SK-N-SH (cell line): ENCODE measurements around the gene PPA1. TPM values are rescaled to one million over a fixed set of nuclear protein-coding genes. Genes with fewer than 3 reads are reported as not detected.

Experiments used
- CTCF ChIA-PET: fragments of 300-600, 350-600 bp; formaldehyde crosslinking; extraction: SDS; loops from one replicate; lab custom pipeline; 2021; lab: Yijun Ruan, JAX
- POLR2A ChIA-PET: fragments of 350-600 bp; sonication (Branson Sonifier 250); formaldehyde crosslinking; extraction: SDS; loops from one replicate; lab custom pipeline; 2020; ENCODE audit warnings: antibody characterized with exemption, inconsistent platforms; lab: Yijun Ruan, JAX
- DNase-seq: peaks from one replicate; pipeline ENCODE4 v3.0.0; 2012
- H2AFZ ChIP-seq: fragments of 200-600 bp; sonication (generic); 2 replicates; pipeline ENCODE4 v1.8.1; 2016; ENCODE audit warnings: antibody characterized with exemption, mild to moderate bottlenecking, low read depth
- H3F3A ChIP-seq: fragments of 200-600 bp; sonication (generic); replicated peaks from 2 replicates; pipeline ENCODE3; 2016; ENCODE audit warnings: antibody characterized with exemption, mild to moderate bottlenecking; ENCODE audit not compliant: insufficient read depth
- H3K27ac ChIP-seq, 2 experiments: fragments of 200-500 bp in 1 of 2; fragments of 200-600 bp in 1 of 2; sonication (Bioruptor generic) in 1 of 2; sonication (generic), shearing (Covaris generic) in 1 of 2; 2 replicates each; pipeline versions ENCODE4 v1.5.1 to v1.6.1; 2014 to 2016; ENCODE audit warnings: low read depth in 2 of 2, inconsistent platforms in 1 of 2, low read length in 1 of 2, mild to moderate bottlenecking in 1 of 2, mixed read lengths in 1 of 2
- H3K27me3 ChIP-seq: fragments of 200-600 bp; sonication (generic), shearing (Covaris generic); 2 replicates; pipeline ENCODE4 v1.6.1; 2016; ENCODE audit warnings: mixed run types; ENCODE audit not compliant: insufficient read depth
- H3K36me3 ChIP-seq, 2 experiments: fragments of 200-500 bp in 1 of 2; fragments of 200-600 bp in 1 of 2; sonication (Bioruptor generic) in 1 of 2; sonication (generic) in 1 of 2; replicated peaks in 1 of 2; 2 replicates each; pipeline versions ENCODE3 to v1.5.1; 2014 to 2016; ENCODE audit warnings: low read length in 1 of 2, mild to moderate bottlenecking in 1 of 2; ENCODE audit not compliant: insufficient read depth in 2 of 2, control insufficient read depth in 1 of 2
- H3K4me1 ChIP-seq, 2 experiments: fragments of 200-500 bp in 1 of 2; fragments of 200-600 bp in 1 of 2; sonication (Bioruptor generic) in 1 of 2; sonication (generic), shearing (Covaris generic) in 1 of 2; 2 replicates each; pipeline versions ENCODE4 v1.5.1 to v1.6.1; 2014 to 2016; ENCODE audit warnings: low read depth in 1 of 2, low read length in 1 of 2, mixed run types in 1 of 2; ENCODE audit not compliant: insufficient read depth in 2 of 2, control insufficient read depth in 1 of 2
- H3K4me2 ChIP-seq: fragments of 200-600 bp; sonication (generic), shearing (Covaris generic); 2 replicates; pipeline ENCODE4 v1.6.1; 2017; ENCODE audit warnings: mixed run types
- H3K4me3 ChIP-seq, 2 experiments: fragments of 200-500 bp in 1 of 2; fragments of 200-600 bp in 1 of 2; sonication (Bioruptor generic) in 1 of 2; sonication (generic), shearing (Covaris generic) in 1 of 2; 2 replicates each; pipeline versions ENCODE4 v1.5.1 to v1.8.1; 2014 to 2016; ENCODE audit warnings: low read depth in 2 of 2, inconsistent platforms in 1 of 2, low read length in 1 of 2, mild to moderate bottlenecking in 1 of 2, mixed read lengths in 1 of 2, moderate library complexity in 1 of 2
- H3K79me2 ChIP-seq: fragments of 200-600 bp; sonication (generic); 2 replicates; pipeline ENCODE4 v1.8.1; 2017; ENCODE audit warnings: mild to moderate bottlenecking; ENCODE audit not compliant: insufficient read depth
- H3K9ac ChIP-seq: fragments of 200-600 bp; sonication (generic); 2 replicates; pipeline ENCODE4 v1.6.1; 2017; ENCODE audit warnings: mixed run types
- H3K9me2 ChIP-seq: fragments of 200-600 bp; sonication (generic); 2 replicates; pipeline ENCODE4 v1.6.1; 2017; ENCODE audit warnings: mixed run types
- H3K9me3 ChIP-seq: fragments of 200-600 bp; sonication (generic); 2 replicates; pipeline ENCODE4 v1.6.1; 2017; ENCODE audit warnings: mixed run types, mild to moderate bottlenecking, moderate library complexity
- H4K20me1 ChIP-seq: fragments of 200-600 bp; sonication (generic); 2 replicates; pipeline ENCODE4 v1.6.1; 2017; ENCODE audit warnings: mild to moderate bottlenecking, mixed run types; ENCODE audit not compliant: insufficient read depth
- CHD2 ChIP-seq: fragments of 150-350 bp; IDR thresholded peaks from 2 replicates; pipeline ENCODE4 v1.6.1; 2018; ENCODE audit warnings: low read length; ENCODE audit not compliant: partially characterized antibody
- ELF1 ChIP-seq: IDR thresholded peaks from 2 replicates; pipeline ENCODE4 v1.4.0; 2012
- FOSL2 ChIP-seq: IDR thresholded peaks from 2 replicates; pipeline ENCODE4 v1.4.0; 2012; ENCODE audit warnings: low read depth, mild to moderate bottlenecking, moderate library complexity, borderline replicate concordance
- FOXM1 ChIP-seq: IDR thresholded peaks from 2 replicates; pipeline ENCODE4 v1.4.0; 2012; ENCODE audit warnings: low read depth, mild to moderate bottlenecking
- JUND ChIP-seq: IDR thresholded peaks from 2 replicates; pipeline ENCODE4 v1.4.0; 2012
- POLR2AphosphoS5 ChIP-seq: IDR thresholded peaks from 2 replicates; pipeline ENCODE4 v1.6.1; 2012; ENCODE audit warnings: low read depth, low read length
- RFX5 ChIP-seq: IDR thresholded peaks from 2 replicates; pipeline ENCODE4 v1.6.1; 2012; ENCODE audit warnings: mild to moderate bottlenecking, improper control_type of control experiment, low read length
- RXRA ChIP-seq: IDR thresholded peaks from 2 replicates; pipeline ENCODE4 v1.4.0; 2012; ENCODE audit warnings: low read depth, mild to moderate bottlenecking, borderline replicate concordance
- SMC3 ChIP-seq: IDR thresholded peaks from 2 replicates; pipeline ENCODE4 v1.6.1; 2012; ENCODE audit warnings: low read depth, low read length, improper control_type of control experiment
- TCF12 ChIP-seq: IDR thresholded peaks from 2 replicates; pipeline ENCODE4 v1.4.0; 2012
- YY1 ChIP-seq: IDR thresholded peaks from 2 replicates; pipeline ENCODE4 v1.4.0; 2012; ENCODE audit warnings: low read depth, mild to moderate bottlenecking
- WGBS: methylation state at CpG from one replicate; pipeline ENCODE4 v1.1.6; 2017; ENCODE audit warnings: low lambda C conversion rate; 5-methylcytosine and 5-hydroxymethylcytosine counted together
- polyA plus RNA-seq, 3 experiments: library from polyadenylated mRNA; depleted of rRNA; stranded (reverse); fragments of >200 nt; gene quantifications; 2 replicates each; pipeline ENCODE4 v1.2.3, GENCODE V29; 2012
- TF ChIP-seq, protein P1 (sequence below): fragments of 150-350 bp; IDR thresholded peaks from 2 replicates; pipeline ENCODE4 v1.6.1; 2017; ENCODE audit warnings: antibody characterized with exemption, low read length, low read depth, borderline replicate concordance
- TF ChIP-seq, protein P2 (sequence below): fragments of 150-350 bp; IDR thresholded peaks from 2 replicates; pipeline ENCODE4 v1.6.1; 2016; ENCODE audit warnings: mild to moderate bottlenecking, low read depth, low read length
- TF ChIP-seq, protein P3 (sequence below): IDR thresholded peaks from 2 replicates; pipeline ENCODE4 v1.4.0; 2012; ENCODE audit warnings: low read depth
- TF ChIP-seq, protein P4 (sequence below): IDR thresholded peaks from 2 replicates; pipeline ENCODE4 v1.4.0; 2012; ENCODE audit warnings: low read depth, borderline replicate concordance
- TF ChIP-seq, protein P5 (sequence below): fragments of 200-600 bp; sonication (generic); IDR thresholded peaks from 2 replicates; pipeline ENCODE4 v1.6.1; 2017; ENCODE audit warnings: antibody characterized with exemption, mild to moderate bottlenecking, moderate library complexity
- TF ChIP-seq, protein P6 (sequence below): IDR thresholded peaks from 2 replicates; pipeline ENCODE4 v1.4.0; 2012; ENCODE audit warnings: low read depth, borderline replicate concordance

PPA1 gene
- polyA plus RNA-seq, 1 of the 3 experiments (the other 2 are of a cell fraction): 125 TPM

DNA sequence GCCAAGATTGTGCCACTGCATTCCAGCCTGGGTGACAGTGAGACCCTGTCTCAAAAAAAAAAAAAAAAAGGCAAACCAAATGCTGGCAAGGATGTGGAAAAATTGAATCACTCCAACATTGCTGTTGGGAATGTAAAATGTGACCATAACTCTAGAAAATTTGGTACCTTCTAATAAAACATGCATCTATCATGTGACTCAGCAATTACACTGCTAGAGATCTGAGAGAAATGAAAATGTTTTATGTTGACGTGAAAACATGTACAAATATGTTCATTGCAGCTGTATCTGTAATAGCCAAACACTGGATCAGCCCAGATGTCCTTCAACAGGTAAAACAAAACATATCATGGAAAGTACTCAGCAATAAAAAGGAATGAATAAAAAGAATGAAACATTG is 32.1 kb downstream of the PPA1 start (continued):
- TF ChIP-seq, protein P1, sequence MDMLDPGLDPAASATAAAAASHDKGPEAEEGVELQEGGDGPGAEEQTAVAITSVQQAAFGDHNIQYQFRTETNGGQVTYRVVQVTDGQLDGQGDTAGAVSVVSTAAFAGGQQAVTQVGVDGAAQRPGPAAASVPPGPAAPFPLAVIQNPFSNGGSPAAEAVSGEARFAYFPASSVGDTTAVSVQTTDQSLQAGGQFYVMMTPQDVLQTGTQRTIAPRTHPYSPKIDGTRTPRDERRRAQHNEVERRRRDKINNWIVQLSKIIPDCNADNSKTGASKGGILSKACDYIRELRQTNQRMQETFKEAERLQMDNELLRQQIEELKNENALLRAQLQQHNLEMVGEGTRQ: no peak
- TF ChIP-seq, protein P2, sequence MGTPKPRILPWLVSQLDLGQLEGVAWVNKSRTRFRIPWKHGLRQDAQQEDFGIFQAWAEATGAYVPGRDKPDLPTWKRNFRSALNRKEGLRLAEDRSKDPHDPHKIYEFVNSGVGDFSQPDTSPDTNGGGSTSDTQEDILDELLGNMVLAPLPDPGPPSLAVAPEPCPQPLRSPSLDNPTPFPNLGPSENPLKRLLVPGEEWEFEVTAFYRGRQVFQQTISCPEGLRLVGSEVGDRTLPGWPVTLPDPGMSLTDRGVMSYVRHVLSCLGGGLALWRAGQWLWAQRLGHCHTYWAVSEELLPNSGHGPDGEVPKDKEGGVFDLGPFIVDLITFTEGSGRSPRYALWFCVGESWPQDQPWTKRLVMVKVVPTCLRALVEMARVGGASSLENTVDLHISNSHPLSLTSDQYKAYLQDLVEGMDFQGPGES: no peak

DNA sequence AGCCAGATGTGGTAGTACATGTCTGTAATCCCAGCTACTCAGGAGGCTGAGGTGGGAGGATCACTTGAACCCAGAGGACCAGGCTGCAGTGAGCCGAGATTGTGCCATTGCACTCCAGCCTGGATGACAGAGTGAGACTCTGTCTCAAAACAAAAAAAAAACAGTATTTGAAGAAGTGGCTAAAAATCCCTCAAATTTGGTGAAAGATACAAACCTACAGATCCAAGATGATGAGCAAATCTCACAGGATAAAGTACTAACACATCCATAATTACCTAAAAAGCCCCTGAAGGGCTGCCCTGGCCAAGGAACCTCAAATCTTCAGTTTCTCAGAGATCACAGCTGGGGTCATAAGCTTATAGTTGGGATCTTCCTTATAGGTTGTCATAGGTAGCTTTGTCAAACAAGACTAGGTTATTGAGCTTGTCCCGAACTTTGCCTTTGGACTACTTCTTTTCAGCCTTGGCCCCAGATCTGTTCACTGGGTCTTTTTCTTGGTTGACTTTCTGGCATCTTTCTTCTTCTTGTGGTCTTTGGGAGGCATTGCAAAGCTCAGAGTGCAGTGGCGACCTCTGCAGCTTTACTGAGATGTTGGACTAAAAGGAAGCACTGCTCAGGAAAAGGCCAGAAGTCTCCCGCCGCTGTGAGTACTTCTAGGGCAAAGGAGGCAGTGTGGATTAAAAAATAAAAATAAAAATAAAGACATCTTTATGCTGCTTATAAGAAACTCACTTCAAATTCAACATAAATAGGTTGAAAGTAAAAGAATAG is 34.3 kb downstream of the PPA1 start:
- no peaks in the 10 kb centered on the region for H3K4me1 ChIP-seq
- H3K4me3 ChIP-seq: no peak overlapping the region
- ChIA-PET POLR2A (no interaction called here), CTCF (interaction anchor here (1.7 kb wide), 1 partner anchor 23 kb away, joined by 5 read pairs; no protein-coding TSS in a partner anchor)
- H3F3A ChIP-seq: peaks cover 12% of the 10 kb centered on the region
- 95% methylated on average over 5 of the region's 5 CpGs for WGBS
- 0 out of 2 replicates have a peak, but pooled peaks cover 5% of the 10 kb centered on the region for H3K9me3 ChIP-seq
- peaks cover 36 to 55% of the 10 kb centered on the region in 2 experiments for H3K36me3 ChIP-seq
- H3K27me3 ChIP-seq: no peaks in the 10 kb centered on the region
- no peak overlapping the region for H3K27ac ChIP-seq
- H3K9ac ChIP-seq: no peak overlapping the region
- no peak overlapping the region for H3K4me2 ChIP-seq
- no peaks in the 10 kb centered on the region for H3K79me2 ChIP-seq
- DNase-seq: no peak
- H2AFZ ChIP-seq: no peak overlapping the region
- TF ChIP-seq, protein P3, sequence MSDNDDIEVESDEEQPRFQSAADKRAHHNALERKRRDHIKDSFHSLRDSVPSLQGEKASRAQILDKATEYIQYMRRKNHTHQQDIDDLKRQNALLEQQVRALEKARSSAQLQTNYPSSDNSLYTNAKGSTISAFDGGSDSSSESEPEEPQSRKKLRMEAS: no peak
- no peaks in the 10 kb centered on the region for H4K20me1 ChIP-seq
- no peaks in the 10 kb centered on the region for H3K9me2 ChIP-seq

DNA sequence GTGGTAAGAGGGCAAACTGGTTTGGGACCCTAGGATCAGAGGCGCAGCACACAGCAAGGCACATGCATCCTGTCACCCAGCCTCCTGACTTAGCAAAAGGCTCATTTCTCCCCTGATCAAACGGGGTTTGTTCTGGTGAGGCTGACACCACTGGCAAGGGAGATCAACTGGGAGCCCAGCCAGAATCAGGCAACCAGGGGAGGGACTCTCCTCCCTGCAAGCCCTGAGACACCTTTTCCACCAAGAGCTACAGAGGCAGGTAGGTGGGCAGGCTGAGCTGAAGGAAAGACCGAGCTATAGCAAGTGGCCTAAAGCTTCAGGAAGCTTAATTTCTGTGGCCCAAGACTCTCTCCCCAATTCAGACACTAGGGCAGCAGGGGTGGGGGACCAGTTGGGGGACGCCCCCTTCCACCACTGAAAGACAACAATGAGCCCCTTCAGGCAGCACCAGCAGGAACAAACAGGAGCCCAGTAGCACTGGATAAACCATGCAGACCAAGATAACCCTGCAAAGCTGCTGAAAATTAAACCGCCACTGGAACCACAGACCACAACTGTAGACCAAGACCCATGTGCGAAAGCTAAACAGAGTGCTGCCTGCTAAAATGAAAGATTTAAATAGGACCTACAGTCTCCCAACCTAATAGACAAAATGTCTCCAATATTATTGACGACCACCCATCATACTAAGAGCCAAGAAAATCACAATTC is 35.8 kb downstream of the PPA1 start:
- no peak overlapping the region for H3K4me3 ChIP-seq
- 0 out of 2 replicates have a peak, but pooled peaks cover 5% of the 10 kb centered on the region for H3K9me3 ChIP-seq
- H3K4me2 ChIP-seq: no peak overlapping the region
- CTCF ChIA-PET: interaction anchor here (1.7 kb wide), 1 partner anchor 24 kb away, joined by 5 read pairs; no protein-coding TSS in a partner anchor
- no peak overlapping the region for H2AFZ ChIP-seq
- H3K36me3 ChIP-seq: peaks cover 29 to 43% of the 10 kb centered on the region in 2 experiments
- H3K9ac ChIP-seq: no peak overlapping the region
- H3K27ac ChIP-seq: no peak overlapping the region
- 96% methylated on average over 4 of the region's 7 CpGs for WGBS
- POLR2A ChIA-PET: no interaction called here
- H4K20me1 ChIP-seq: no peaks in the 10 kb centered on the region
- H3K27me3 ChIP-seq: no peaks in the 10 kb centered on the region
- peaks cover 3% of the 10 kb centered on the region in 2 experiments for H3K4me1 ChIP-seq
- DNase-seq: no peak
- peaks cover 16% of the 10 kb centered on the region for H3F3A ChIP-seq
- H3K9me2 ChIP-seq: no peaks in the 10 kb centered on the region
- H3K79me2 ChIP-seq: no peaks in the 10 kb centered on the region
- TF ChIP-seq RFX5 (no peak), FOSL2 (no peak), RXRA (no peak), JUND (no peak), FOXM1 (no peak), SMC3 (no peak), YY1 (no peak), ELF1 (no peak), POLR2AphosphoS5 (no peak), CHD2 (no peak), TCF12 (no peak)
- TF ChIP-seq, protein P4, sequence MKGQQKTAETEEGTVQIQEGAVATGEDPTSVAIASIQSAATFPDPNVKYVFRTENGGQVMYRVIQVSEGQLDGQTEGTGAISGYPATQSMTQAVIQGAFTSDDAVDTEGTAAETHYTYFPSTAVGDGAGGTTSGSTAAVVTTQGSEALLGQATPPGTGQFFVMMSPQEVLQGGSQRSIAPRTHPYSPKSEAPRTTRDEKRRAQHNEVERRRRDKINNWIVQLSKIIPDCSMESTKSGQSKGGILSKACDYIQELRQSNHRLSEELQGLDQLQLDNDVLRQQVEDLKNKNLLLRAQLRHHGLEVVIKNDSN: no peak
- TF ChIP-seq, protein P5, sequence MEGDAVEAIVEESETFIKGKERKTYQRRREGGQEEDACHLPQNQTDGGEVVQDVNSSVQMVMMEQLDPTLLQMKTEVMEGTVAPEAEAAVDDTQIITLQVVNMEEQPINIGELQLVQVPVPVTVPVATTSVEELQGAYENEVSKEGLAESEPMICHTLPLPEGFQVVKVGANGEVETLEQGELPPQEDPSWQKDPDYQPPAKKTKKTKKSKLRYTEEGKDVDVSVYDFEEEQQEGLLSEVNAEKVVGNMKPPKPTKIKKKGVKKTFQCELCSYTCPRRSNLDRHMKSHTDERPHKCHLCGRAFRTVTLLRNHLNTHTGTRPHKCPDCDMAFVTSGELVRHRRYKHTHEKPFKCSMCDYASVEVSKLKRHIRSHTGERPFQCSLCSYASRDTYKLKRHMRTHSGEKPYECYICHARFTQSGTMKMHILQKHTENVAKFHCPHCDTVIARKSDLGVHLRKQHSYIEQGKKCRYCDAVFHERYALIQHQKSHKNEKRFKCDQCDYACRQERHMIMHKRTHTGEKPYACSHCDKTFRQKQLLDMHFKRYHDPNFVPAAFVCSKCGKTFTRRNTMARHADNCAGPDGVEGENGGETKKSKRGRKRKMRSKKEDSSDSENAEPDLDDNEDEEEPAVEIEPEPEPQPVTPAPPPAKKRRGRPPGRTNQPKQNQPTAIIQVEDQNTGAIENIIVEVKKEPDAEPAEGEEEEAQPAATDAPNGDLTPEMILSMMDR: no peak
- TF ChIP-seq, protein P6, sequence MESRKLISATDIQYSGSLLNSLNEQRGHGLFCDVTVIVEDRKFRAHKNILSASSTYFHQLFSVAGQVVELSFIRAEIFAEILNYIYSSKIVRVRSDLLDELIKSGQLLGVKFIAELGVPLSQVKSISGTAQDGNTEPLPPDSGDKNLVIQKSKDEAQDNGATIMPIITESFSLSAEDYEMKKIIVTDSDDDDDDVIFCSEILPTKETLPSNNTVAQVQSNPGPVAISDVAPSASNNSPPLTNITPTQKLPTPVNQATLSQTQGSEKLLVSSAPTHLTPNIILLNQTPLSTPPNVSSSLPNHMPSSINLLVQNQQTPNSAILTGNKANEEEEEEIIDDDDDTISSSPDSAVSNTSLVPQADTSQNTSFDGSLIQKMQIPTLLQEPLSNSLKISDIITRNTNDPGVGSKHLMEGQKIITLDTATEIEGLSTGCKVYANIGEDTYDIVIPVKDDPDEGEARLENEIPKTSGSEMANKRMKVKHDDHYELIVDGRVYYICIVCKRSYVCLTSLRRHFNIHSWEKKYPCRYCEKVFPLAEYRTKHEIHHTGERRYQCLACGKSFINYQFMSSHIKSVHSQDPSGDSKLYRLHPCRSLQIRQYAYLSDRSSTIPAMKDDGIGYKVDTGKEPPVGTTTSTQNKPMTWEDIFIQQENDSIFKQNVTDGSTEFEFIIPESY: no peak
